ENCODE results near the gene SLC35C1. TPM values are rescaled to one million over a fixed set of nuclear protein-coding genes. Genes with fewer than 3 reads are reported as not detected.

SLC35C1 gene
- total and polyA plus RNA-seq, 2 donors (not counting 1 experiment from before 2014, with no cell fraction given): 4.4 to 12.5 TPM

DNA sequence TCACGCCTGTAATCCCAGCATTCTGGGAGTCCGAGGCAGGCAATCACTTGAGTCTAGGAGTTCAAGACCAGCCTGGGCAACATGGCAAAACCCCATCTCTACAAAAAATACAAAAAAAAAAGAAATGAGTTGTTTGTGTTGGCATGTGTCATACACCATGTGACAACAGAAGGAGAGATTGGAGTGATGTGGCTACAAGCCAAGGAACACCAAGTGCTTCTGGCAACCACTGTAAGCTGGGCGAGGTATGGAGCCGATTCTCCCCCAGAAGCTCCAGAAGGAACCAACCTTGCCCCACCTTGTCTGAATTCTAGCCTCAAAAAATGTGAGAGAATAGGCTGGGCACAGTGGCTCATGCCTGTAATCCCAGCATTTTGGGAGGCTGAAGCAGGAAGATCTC, 39.1 kb upstream of the SLC35C1 start:
- no peak overlapping the region for H2AFZ ChIP-seq (ENCODE audit: insufficient read depth, low read depth, low read length, poor library complexity, severe bottlenecking)
- H3K4me2 ChIP-seq (replicated peaks; ENCODE audit: low read depth, low read length, poor library complexity, severe bottlenecking): no peak overlapping the region
- WGBS (ENCODE audit: insufficient coverage): no CpG with 5 or more reads among the region's 4 CpGs
- Mint-ChIP-seq H3K4me1 (peaks cover under 1% of the 10 kb centered on the region), H3K27ac (no peak overlapping the region), H3K9me3 (ENCODE audit: insufficient read depth) (no peaks in the 10 kb centered on the region), H3K27me3 (peaks cover 41% of the 10 kb centered on the region), H3K4me3 (no peak overlapping the region)
- H3K9me3 ChIP-seq (ENCODE audit: control extremely low read depth in 1 of 3, control insufficient read depth in 2 of 3, insufficient read depth in 1 of 3, low read length in 2 of 3): no peaks in the 10 kb centered on the region
- ChIA-PET POLR2A (no interaction called here), CTCF (interaction anchor here (0.5 to 1.0 kb wide), 2 partner anchors 241 to 1151 kb away, joined by 3 read pairs; no protein-coding TSS in a partner anchor)
- TF ChIP-seq EZH2 (IDR thresholded peaks at IDR 0.05; ENCODE audit: borderline replicate concordance, insufficient read depth, low read depth, low read length, poor library complexity, severe bottlenecking): no peak
- TF ChIP-seq, protein P1, sequence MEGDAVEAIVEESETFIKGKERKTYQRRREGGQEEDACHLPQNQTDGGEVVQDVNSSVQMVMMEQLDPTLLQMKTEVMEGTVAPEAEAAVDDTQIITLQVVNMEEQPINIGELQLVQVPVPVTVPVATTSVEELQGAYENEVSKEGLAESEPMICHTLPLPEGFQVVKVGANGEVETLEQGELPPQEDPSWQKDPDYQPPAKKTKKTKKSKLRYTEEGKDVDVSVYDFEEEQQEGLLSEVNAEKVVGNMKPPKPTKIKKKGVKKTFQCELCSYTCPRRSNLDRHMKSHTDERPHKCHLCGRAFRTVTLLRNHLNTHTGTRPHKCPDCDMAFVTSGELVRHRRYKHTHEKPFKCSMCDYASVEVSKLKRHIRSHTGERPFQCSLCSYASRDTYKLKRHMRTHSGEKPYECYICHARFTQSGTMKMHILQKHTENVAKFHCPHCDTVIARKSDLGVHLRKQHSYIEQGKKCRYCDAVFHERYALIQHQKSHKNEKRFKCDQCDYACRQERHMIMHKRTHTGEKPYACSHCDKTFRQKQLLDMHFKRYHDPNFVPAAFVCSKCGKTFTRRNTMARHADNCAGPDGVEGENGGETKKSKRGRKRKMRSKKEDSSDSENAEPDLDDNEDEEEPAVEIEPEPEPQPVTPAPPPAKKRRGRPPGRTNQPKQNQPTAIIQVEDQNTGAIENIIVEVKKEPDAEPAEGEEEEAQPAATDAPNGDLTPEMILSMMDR (IDR thresholded peaks at IDR 0.05): no peak
- H3K27me3 ChIP-seq (replicated peaks in 1 of 4; ENCODE audit: control extremely low read depth in 1 of 4, control insufficient read depth in 3 of 4, insufficient read depth in 4 of 4, low read length in 3 of 4): peaks cover 0 to 5% (median 3%) of the 10 kb centered on the region in 4 experiments
- H4K20me1 ChIP-seq (ENCODE audit: control insufficient read depth, insufficient read depth, low read length, poor library complexity, severe bottlenecking): no peaks in the 10 kb centered on the region
- H3K79me2 ChIP-seq (ENCODE audit: control insufficient read depth, insufficient read depth, low read length): no peaks in the 10 kb centered on the region
- H3K4me1 ChIP-seq (ENCODE audit: control insufficient read depth in 2 of 2, insufficient read depth in 2 of 2, low read length in 2 of 2): no peaks in the 10 kb centered on the region
- intact Hi-C loops (cut with micrococcal nuclease): no loop called here
- H3K36me3 ChIP-seq (replicated peaks in 1 of 2; ENCODE audit: control extremely low read depth in 1 of 2, control insufficient read depth in 1 of 2, extremely low read depth in 1 of 2, insufficient read depth in 2 of 2, low read length in 1 of 2): no peaks in the 10 kb centered on the region
- no peak overlapping the region for H3K27ac ChIP-seq (ENCODE audit: low read length in 2 of 2)
- DNase-seq (no peak), ATAC-seq (ENCODE audit: low read depth) (no peak)
- H3K9ac ChIP-seq (ENCODE audit: low read length): no peak overlapping the region
- H3K4me3 ChIP-seq (ENCODE audit: control extremely low read depth in 1 of 5, extremely low read depth in 1 of 5, insufficient read depth in 1 of 5, low read depth in 2 of 5, low read length in 4 of 5): no peak overlapping the region

DNA sequence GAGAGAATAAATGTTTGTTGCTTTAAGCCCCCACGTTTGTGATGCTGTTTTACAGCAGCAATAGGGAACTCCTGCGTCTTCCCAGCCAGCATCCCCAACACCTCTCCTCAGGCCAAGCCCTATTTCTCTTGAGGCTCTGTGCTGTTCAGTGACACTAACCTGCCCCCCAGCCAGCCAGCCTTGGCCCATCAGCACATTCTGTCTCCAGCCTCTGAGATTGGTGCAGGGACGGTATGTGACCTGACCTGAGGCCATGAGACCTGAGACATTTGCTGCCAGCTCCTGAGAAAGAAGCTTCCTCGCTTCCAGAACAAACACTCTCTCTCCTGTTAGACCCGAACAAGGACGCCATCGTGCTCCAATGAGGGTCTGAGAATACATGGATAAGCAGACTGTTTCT, 38.5 kb upstream of the SLC35C1 start:
- intact Hi-C loops (cut with micrococcal nuclease): no loop called here
- peaks cover 38% of the 10 kb centered on the region for H3K27me3 Mint-ChIP-seq
- peaks cover 7% of the 10 kb centered on the region for H3K4me1 Mint-ChIP-seq
- WGBS (ENCODE audit: insufficient coverage): 38% methylated on average over 2 of the region's 7 CpGs
- ATAC-seq (ENCODE audit: low read depth): no peak
- POLR2A ChIA-PET: no interaction called here
- no peaks in the 10 kb centered on the region for H3K36me3 ChIP-seq (replicated peaks in 1 of 2; ENCODE audit: control extremely low read depth in 1 of 2, control insufficient read depth in 1 of 2, extremely low read depth in 1 of 2, insufficient read depth in 2 of 2, low read length in 1 of 2)
- no peak overlapping the region for H3K27ac Mint-ChIP-seq
- peaks cover 0 to 5% (median 3%) of the 10 kb centered on the region in 4 experiments for H3K27me3 ChIP-seq (replicated peaks in 1 of 4; ENCODE audit: control extremely low read depth in 1 of 4, control insufficient read depth in 3 of 4, insufficient read depth in 4 of 4, low read length in 3 of 4)
- no peak overlapping the region for H3K27ac ChIP-seq (ENCODE audit: low read length in 2 of 2)
- CTCF ChIA-PET: interaction anchor here (0.6 kb wide), 1 partner anchor 1672 kb away, joined by 5 read pairs; no protein-coding TSS in a partner anchor
- H4K20me1 ChIP-seq (ENCODE audit: control insufficient read depth, insufficient read depth, low read length, poor library complexity, severe bottlenecking): no peaks in the 10 kb centered on the region
- no peak overlapping the region for H2AFZ ChIP-seq (ENCODE audit: insufficient read depth, low read depth, low read length, poor library complexity, severe bottlenecking)
- no peaks in the 10 kb centered on the region for H3K9me3 ChIP-seq (ENCODE audit: control extremely low read depth in 1 of 3, control insufficient read depth in 2 of 3, insufficient read depth in 1 of 3, low read length in 2 of 3)
- DNase-seq: no peak
- H3K9ac ChIP-seq (ENCODE audit: low read length): no peak overlapping the region
- H3K4me1 ChIP-seq (ENCODE audit: control insufficient read depth in 2 of 2, insufficient read depth in 2 of 2, low read length in 2 of 2): peaks cover 0 to 4% of the 10 kb centered on the region in 2 donors
- no peak overlapping the region for H3K4me3 Mint-ChIP-seq
- no peak overlapping the region for H3K4me2 ChIP-seq (replicated peaks; ENCODE audit: low read depth, low read length, poor library complexity, severe bottlenecking)
- H3K79me2 ChIP-seq (ENCODE audit: control insufficient read depth, insufficient read depth, low read length): no peaks in the 10 kb centered on the region
- no peak overlapping the region for H3K4me3 ChIP-seq (ENCODE audit: control extremely low read depth in 1 of 5, extremely low read depth in 1 of 5, insufficient read depth in 1 of 5, low read depth in 2 of 5, low read length in 4 of 5)
- H3K9me3 Mint-ChIP-seq (ENCODE audit: insufficient read depth): no peaks in the 10 kb centered on the region
- TF ChIP-seq, protein P1 (IDR thresholded peaks at IDR 0.05): no peak
- no peak for TF ChIP-seq EZH2 (IDR thresholded peaks at IDR 0.05; ENCODE audit: borderline replicate concordance, insufficient read depth, low read depth, low read length, poor library complexity, severe bottlenecking)

All from B cell (primary cell).